ENCODE results near the gene PSORS1C1.

PSORS1C1 gene

GRCh38 chr6:31154436-31154835 lies 39.8 kb downstream of the PSORS1C1 start:
- DNase-seq (ENCODE audit: extremely low spot score), result no peak
- CTCF ChIA-PET, result interaction anchor here (0.6 kb wide), 1 partner anchor 1002 kb away, joined by 3 read pairs; no protein-coding TSS in a partner anchor
- no peak for TF ChIP-seq FOXM1 (IDR thresholded peaks at IDR 0.05; ENCODE audit: borderline replicate concordance)
- POLR2A ChIA-PET, result no interaction called here

GRCh38 chr6:31156641-31157040 lies 42.0 kb downstream of the PSORS1C1 start:
- CTCF ChIA-PET, result interaction anchor here (0.6 to 0.8 kb wide), 2 partner anchors 19 to 21 kb away, joined by 3 to 4 read pairs; no protein-coding TSS in a partner anchor
- TF ChIP-seq PKNOX1 (IDR thresholded peaks at IDR 0.05) (no peak), LEF1 (IDR thresholded peaks at IDR 0.05; ENCODE audit: borderline replicate concordance) (no peak), NFRKB (IDR thresholded peaks at IDR 0.05) (no peak), FOXA1 (IDR thresholded peaks at IDR 0.05) (no peak), ARNT (IDR thresholded peaks at IDR 0.05) (no peak), FOXK2 (IDR thresholded peaks at IDR 0.05) (no peak), SUZ12 (IDR thresholded peaks at IDR 0.05) (no peak)
- POLR2A ChIA-PET, result interaction anchor here (0.9 to 1.8 kb wide), 4 partner anchors 9 to 41 kb away, joined by 3 to 6 read pairs (median 4); no protein-coding TSS in a partner anchor
- no peak for DNase-seq (ENCODE audit: extremely low spot score)

- ChIA-PET POLR2A (interaction anchor here (0.9 to 2.4 kb wide), 12 partner anchors 8 to 240 kb away, joined by 3 to 14 read pairs (median 5); partner anchors contain the start of gene PSORS1C2), CTCF (no interaction called here)
Observed at GRCh38 chr6:31157513-31158139, 43.0 kb downstream of the PSORS1C1 start, which contains the start of gene CCHCR1. CCHCR1 (minus strand) TSS chr6:31157802; CDS start chr6:31157600, 202 bp downstream.

GRCh38 chr6:31158140-31158862 lies 43.7 kb downstream of the PSORS1C1 start, which contains the start of gene TCF19:
TCF19 (plus strand) TSS chr6:31158589; CDS start chr6:31159470, 881 bp downstream.
- ChIA-PET CTCF (interaction anchor here (0.7 to 0.8 kb wide), 2 partner anchors 10 to 25 kb away, joined by 4 to 6 read pairs; no protein-coding TSS in a partner anchor), POLR2A (interaction anchor here (0.8 to 2.4 kb wide), 16 partner anchors 8 to 601 kb away, joined by 3 to 14 read pairs (median 4); partner anchors contain the start of gene PSORS1C2)
- DNase-seq (ENCODE audit: extremely low spot score), result peak; percentile 100
- TF ChIP-seq TARDBP (IDR thresholded peaks at IDR 0.05) (no peak), L3MBTL2 (conservative IDR thresholded peaks at IDR 0.05) (peak; percentile 51; the same call in 1 of the 2 replicates), ZNF384 (IDR thresholded peaks at IDR 0.05) (no peak), PKNOX1 (IDR thresholded peaks at IDR 0.05) (peak; percentile 30; the same call in 1 of the 2 replicates)

More at GRCh38 chr6:31157513-31158139, 43.0 kb downstream of the PSORS1C1 start, which contains the start of gene CCHCR1:
- peak; percentile 20 for DNase-seq (ENCODE audit: extremely low spot score)
- TF ChIP-seq PKNOX1 (IDR thresholded peaks at IDR 0.05), result no peak
- TF ChIP-seq NFRKB (IDR thresholded peaks at IDR 0.05), result no peak
- TF ChIP-seq CTBP1 (IDR thresholded peaks at IDR 0.05; ENCODE audit: borderline replicate concordance), result no peak
- no peak for TF ChIP-seq BHLHE40 (IDR thresholded peaks at IDR 0.05; ENCODE audit: borderline replicate concordance)
- TF ChIP-seq FOXK2 (IDR thresholded peaks at IDR 0.05), result no peak
- TF ChIP-seq ZNF384 (IDR thresholded peaks at IDR 0.05), result no peak
- no peak for TF ChIP-seq TARDBP (IDR thresholded peaks at IDR 0.05)
- TF ChIP-seq FOXM1 (IDR thresholded peaks at IDR 0.05; ENCODE audit: borderline replicate concordance), result no peak
- TF ChIP-seq HDGF (IDR thresholded peaks at IDR 0.05; ENCODE audit: borderline replicate concordance), result no peak
- TF ChIP-seq LEF1 (IDR thresholded peaks at IDR 0.05; ENCODE audit: borderline replicate concordance), result no peak
- no peak for TF ChIP-seq SUZ12 (IDR thresholded peaks at IDR 0.05)
- no peak for TF ChIP-seq L3MBTL2 (conservative IDR thresholded peaks at IDR 0.05)

- TF ChIP-seq HDGF (IDR thresholded peaks at IDR 0.05; ENCODE audit: borderline replicate concordance) (peak; percentile 32; the same call in 1 of the 2 replicates), CTBP1 (IDR thresholded peaks at IDR 0.05; ENCODE audit: borderline replicate concordance) (no peak)
- POLR2A ChIA-PET, result interaction anchor here (0.6 to 2.4 kb wide), 17 partner anchors 9 to 601 kb away, joined by 3 to 14 read pairs (median 4); partner anchors contain the start of gene PSORS1C2
- CTCF ChIA-PET, result interaction anchor here (0.7 to 1.5 kb wide), 3 partner anchors 11 to 207 kb away, joined by 3 to 6 read pairs (median 4); no protein-coding TSS in a partner anchor
- DNase-seq (ENCODE audit: extremely low spot score), result peak; percentile 41
Observed at GRCh38 chr6:31158863-31159855, 44.6 kb downstream of the PSORS1C1 start.

All from HEK293T (cell line).